Memory B cell (primary cell): ENCODE measurements around the gene P2RY1.
"Not testable (repeated sequence)": the region's sequence is repeated elsewhere in the genome, so short reads cannot be mapped to it uniquely, and the experiment has no call there.

Experiments used
- ATAC-seq: fragments of 150-1000 bp; cut with Tn5 transposase; 2 replicates; pipeline ENCODE4 v1.10.0; 2021; ENCODE audit warnings: low read depth, mild to moderate bottlenecking, moderate library complexity
- DNase-seq, 2 donors: peaks; one replicate each; pipeline ENCODE4 v3.0.0; 2022; ENCODE audit warnings: low spot score in 2 of 2
- H3K27ac Mint-ChIP-seq: one replicate; pipeline ENCODE4 v1.8.0; 2022; ENCODE audit warnings: mild to moderate bottlenecking, moderate library complexity, mixed read lengths
- H3K27me3 Mint-ChIP-seq: one replicate; pipeline ENCODE4 v1.8.0; 2022; ENCODE audit warnings: mixed read lengths
- H3K36me3 Mint-ChIP-seq: one replicate; pipeline ENCODE4 v1.8.0; 2022; ENCODE audit warnings: mild to moderate bottlenecking, mixed read lengths
- H3K4me1 Mint-ChIP-seq: one replicate; pipeline ENCODE4 v1.8.0; 2022; ENCODE audit warnings: mixed read lengths
- H3K4me3 Mint-ChIP-seq: one replicate; pipeline ENCODE4 v1.8.0; 2022; ENCODE audit warnings: mild to moderate bottlenecking, moderate library complexity, mixed read lengths
- H3K9me3 Mint-ChIP-seq: one replicate; pipeline ENCODE4 v1.8.0; 2022; ENCODE audit warnings: mixed read lengths

P2RY1 gene

DNA sequence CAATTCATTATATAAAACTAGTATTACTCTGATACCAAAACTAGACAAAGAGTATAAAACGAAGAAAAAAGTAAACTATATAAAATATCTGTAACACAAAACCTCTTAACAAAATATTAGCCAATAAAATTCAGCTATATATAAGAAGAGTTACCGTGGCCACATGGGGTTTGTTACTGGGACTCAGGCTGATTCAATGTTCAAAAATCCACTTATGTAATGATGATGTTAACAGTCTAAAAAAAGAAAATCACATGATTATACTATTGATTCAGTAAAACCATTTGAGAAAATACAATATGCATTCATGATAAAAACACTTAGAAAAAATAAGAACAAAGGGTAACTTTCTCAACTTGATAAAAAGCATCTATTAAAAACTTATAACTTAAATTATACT, 18.3 kb downstream of the P2RY1 start:
- Mint-ChIP-seq H3K9me3 (peaks cover 4% of the 10 kb centered on the region), H3K36me3 (no peaks in the 10 kb centered on the region), H3K27ac (no peak overlapping the region), H3K4me3 (no peak overlapping the region), H3K4me1 (no peaks in the 10 kb centered on the region), H3K27me3 (peaks cover 7% of the 10 kb centered on the region)
- ATAC-seq (no peak), DNase-seq (no peak)

DNA sequence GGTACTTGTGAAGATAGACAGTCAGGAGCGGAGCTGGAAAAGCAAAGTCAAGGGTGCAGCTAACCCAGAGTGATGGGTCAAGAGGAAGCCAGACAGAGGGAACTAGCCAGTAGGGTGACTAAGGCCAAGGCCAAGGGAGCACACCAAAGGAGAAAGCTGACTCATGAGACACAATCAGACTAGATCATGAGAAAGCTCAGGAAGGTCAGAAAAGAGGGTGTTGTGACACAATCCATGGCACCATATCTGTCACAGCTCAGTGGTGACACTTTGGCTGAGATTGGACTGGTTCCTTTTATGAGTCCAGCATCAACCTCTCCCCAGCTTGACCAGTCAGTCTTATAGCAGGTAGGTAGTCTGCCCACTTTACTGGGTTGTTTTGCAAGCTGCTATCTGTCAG, 22.2 kb downstream of the P2RY1 start:
- no peak overlapping the region for H3K4me3 Mint-ChIP-seq
- no peaks in the 10 kb centered on the region for H3K9me3 Mint-ChIP-seq
- no peaks in the 10 kb centered on the region for H3K4me1 Mint-ChIP-seq
- no peak overlapping the region for H3K27ac Mint-ChIP-seq
- H3K27me3 Mint-ChIP-seq = no peaks in the 10 kb centered on the region
- DNase-seq (no peak), ATAC-seq (no peak)
- no peaks in the 10 kb centered on the region for H3K36me3 Mint-ChIP-seq

DNA sequence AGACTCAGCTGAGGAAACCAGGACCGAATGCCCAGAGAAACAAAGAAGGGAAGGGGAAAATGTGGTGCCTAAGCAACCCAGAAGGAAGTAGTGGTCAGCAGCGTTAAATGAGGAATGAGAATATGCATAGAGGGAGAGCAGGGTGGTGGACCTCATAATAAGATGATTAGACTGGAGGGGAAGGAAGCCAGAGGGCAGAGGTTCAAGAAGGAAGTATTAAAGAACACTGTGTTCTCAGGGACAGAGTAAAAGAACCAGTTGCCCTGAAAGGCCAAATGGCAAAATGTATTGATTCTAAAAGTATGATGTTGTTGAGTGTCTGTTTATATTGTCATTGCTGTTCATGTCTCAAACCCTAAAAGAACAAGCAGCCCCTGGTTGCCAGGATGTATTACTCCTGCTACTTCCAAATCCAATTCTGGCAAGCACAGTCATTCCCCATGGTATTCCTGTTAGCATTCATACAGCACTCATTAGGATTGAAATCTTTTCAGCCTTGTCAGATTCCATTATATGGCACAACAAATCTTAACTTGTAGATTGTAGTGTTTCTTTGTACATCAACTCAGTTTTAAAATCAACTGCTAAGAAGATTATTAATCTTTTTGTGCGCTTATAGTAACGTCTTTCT, 23.4 kb downstream of the P2RY1 start:
- no peaks in the 10 kb centered on the region for H3K27me3 Mint-ChIP-seq
- no peaks in the 10 kb centered on the region for H3K4me1 Mint-ChIP-seq
- H3K27ac Mint-ChIP-seq = no peak overlapping the region
- ATAC-seq = no peak
- H3K9me3 Mint-ChIP-seq = no peaks in the 10 kb centered on the region
- H3K36me3 Mint-ChIP-seq = no peaks in the 10 kb centered on the region
- no peak overlapping the region for H3K4me3 Mint-ChIP-seq
- DNase-seq = no peak

DNA sequence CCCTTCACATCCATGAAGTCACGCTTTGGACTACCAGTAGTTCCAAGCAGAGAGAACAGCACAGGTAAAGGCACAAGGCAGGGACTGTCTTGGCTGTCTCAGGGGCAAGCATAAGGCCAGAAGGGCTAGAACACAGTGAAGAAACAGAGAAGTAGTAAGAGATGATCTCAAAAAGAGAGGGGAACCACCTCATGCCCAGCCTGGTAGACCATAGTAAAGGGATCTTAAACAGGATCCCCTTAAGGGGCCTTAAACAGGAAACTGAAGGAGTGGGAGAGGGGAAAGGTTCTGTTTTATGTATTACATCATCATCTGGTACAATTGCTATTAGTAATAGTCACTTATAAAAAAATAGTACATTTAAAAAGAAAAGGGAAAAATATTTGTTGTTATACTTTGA, 25.8 kb downstream of the P2RY1 start:
- DNase-seq = no peak
- Mint-ChIP-seq H3K4me1 (no peaks in the 10 kb centered on the region), H3K36me3 (no peaks in the 10 kb centered on the region), H3K9me3 (no peaks in the 10 kb centered on the region), H3K27me3 (no peaks in the 10 kb centered on the region), H3K27ac (no peak overlapping the region), H3K4me3 (no peak overlapping the region)
- ATAC-seq = no peak

DNA sequence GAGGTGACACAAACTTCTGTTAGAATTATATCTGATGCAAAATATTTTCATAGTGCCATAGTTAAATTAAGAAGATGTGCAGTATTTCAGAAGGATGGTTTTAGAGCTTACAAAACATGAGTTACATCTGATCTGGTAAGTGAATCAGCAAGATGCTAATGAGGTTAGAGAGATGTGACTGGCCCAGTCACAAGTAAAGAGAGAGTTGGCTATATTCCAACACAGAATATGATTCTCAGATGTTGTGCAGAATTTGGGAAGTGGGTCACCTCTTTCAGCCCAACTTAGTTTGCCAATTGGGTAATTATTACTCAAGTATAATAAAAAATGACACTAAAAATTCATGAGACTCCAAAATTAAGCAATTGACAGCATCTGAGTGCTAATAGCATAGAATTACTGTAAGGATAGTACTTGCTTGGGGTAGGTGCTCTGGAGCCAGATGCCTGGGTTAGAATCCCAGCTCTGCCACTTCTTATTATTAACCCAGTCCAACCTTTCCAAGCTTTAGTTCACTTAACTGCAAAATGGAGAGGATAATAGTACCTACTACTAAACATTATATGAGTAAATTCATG, 30.8 kb downstream of the P2RY1 start:
- DNase-seq = no peak
- Mint-ChIP-seq H3K4me1 (no peaks in the 10 kb centered on the region), H3K36me3 (no peaks in the 10 kb centered on the region), H3K4me3 (no peak overlapping the region), H3K9me3 (no peaks in the 10 kb centered on the region), H3K27ac (no peak overlapping the region), H3K27me3 (no peaks in the 10 kb centered on the region)
- ATAC-seq = no peak

DNA sequence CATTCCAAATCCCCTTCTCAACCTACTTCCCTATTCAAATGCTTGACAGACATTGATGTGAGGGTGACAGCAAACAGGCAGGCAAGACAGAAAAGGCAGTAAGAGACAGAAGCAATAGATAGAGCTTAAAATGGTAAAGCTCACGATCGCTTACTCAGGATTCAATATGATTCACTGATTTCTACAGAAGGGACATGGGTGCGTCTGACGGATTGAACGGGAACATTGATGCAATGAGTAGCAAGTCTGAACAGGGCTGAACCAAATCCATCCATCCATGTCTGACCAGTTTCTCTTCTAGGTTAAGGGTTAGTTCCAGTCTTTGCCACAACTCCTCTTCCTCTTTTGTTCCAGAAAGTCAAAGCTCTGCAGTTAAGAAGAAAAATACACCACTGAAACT, 35.1 kb downstream of the P2RY1 start:
- no peak overlapping the region for H3K27ac Mint-ChIP-seq
- H3K4me3 Mint-ChIP-seq = no peak overlapping the region
- no peaks in the 10 kb centered on the region for H3K4me1 Mint-ChIP-seq
- H3K36me3 Mint-ChIP-seq = no peaks in the 10 kb centered on the region
- DNase-seq (no peak), ATAC-seq (no peak)
- peaks cover 3% of the 10 kb centered on the region for H3K9me3 Mint-ChIP-seq
- peaks cover 7% of the 10 kb centered on the region for H3K27me3 Mint-ChIP-seq

DNA sequence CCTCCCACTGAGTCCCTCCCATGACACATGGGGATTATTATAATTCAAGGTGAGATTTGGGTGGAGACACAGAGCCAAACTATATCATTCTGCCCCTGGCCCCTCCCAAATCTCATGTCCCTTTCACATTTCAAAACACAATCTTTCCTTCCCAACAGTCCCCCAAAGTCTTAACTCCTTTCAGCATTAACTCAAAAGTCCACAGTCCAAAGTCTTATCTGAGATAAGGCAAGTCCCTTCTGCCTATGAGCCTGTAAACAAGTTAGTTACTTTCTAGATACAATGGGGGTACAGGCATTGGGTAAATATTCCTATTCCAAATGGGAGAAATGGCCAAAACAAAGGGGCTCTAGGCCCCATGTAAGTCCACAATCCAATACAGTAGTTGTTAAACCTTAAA, 38.4 kb downstream of the P2RY1 start:
- H3K36me3 Mint-ChIP-seq, H3K4me1 Mint-ChIP-seq, H3K9me3 Mint-ChIP-seq, H3K27ac Mint-ChIP-seq, H3K4me3 Mint-ChIP-seq, DNase-seq, ATAC-seq, H3K27me3 Mint-ChIP-seq: not testable (repeated sequence)

DNA sequence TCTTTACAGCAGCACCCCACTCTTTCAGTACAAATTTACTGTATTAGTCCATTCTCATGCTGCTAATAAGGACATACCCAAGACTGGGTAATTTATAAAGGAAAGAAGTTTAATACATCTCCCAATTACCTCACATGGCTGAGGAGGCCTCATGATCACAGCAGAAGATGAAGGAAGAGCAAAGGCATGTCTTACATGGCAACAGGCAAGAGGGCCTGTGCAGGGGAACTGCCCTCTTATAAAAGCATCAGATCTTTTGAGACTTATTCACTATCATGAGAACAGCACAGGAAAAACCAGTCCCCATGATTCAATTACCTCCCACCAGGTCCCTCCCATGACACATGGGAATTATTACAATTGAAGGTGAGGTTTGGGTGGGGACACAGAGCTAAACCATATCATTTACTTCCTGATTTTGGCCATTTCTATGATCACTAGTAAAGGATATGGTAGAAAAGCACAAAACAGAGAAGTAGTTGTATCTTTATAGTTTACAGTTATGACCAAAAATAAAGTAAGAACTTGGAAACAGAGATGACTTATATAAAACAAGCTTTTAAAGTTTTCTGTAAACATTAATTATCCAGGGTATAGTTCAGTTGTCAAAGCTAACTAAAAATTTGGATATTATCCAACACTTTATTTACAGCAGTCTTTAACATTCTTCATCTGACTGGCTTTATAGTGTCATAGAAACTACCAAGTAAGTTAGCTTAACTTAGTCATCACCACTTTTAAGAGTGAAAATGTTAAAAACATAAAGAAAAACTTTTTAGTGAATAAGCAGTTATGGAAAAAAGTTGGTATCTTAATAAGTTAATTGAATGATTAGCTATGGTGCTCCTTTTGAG, 40.2 kb downstream of the P2RY1 start:
- no peaks in the 10 kb centered on the region for H3K36me3 Mint-ChIP-seq
- no peaks in the 10 kb centered on the region for H3K4me1 Mint-ChIP-seq
- no peak overlapping the region for H3K4me3 Mint-ChIP-seq
- ATAC-seq = no peak
- H3K27ac Mint-ChIP-seq = no peak overlapping the region
- H3K27me3 Mint-ChIP-seq = peaks cover 12% of the 10 kb centered on the region
- DNase-seq = no peak
- H3K9me3 Mint-ChIP-seq = peaks cover 4% of the 10 kb centered on the region

DNA sequence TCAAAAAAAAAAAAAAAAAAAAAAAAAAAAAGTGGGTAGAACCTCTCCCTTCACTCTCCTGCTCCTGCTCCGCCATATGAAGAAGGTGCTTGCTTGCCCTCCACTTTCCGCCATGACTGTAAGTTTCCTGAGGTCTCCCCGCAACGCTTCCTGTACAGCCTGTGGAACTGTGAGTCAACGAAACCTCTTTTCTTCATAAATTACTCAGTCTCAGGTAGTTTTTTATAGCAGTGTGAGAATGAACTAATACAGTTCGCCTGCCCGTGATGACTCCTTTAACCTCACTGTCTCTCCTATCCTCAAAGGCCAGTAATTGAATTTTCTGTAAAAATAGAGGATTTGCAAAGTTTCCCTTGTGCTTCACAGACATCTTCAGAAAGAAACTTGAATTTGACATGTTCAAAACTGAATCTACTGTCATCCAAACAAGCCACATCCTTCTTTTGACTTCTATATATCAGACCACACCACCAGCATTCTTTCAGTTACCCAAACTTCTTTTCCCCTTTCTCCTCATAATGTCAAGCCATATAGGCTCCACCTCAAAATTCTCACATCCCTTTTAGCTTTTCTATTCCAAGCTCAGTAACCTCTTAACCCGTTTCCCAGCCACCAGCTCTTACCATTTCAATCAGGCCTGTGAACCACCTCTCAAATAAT, 44.3 kb downstream of the P2RY1 start:
- peaks cover 6% of the 10 kb centered on the region for H3K27me3 Mint-ChIP-seq
- no peaks in the 10 kb centered on the region for H3K36me3 Mint-ChIP-seq
- no peak overlapping the region for H3K27ac Mint-ChIP-seq
- ATAC-seq (no peak), DNase-seq (no peak)
- peaks cover 6% of the 10 kb centered on the region for H3K9me3 Mint-ChIP-seq
- H3K4me1 Mint-ChIP-seq = no peaks in the 10 kb centered on the region
- no peak overlapping the region for H3K4me3 Mint-ChIP-seq

DNA sequence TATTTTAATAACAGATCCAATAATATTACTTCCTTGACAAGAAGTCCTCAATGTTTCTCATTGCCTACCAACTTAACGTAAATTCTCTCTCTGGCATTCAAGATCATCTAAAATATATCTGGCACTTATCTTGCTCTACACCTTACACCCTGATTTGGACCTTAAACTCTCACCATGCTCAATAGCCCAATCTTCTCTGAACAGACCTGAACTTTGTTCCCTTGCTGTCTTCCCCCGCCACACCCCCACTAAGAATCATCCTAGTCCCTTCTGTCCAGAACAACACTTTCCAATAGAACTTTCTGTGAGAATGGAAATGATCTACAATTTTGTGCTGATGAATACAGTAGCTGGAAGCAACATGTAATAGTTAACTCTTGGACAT, 44.9 kb downstream of the P2RY1 start:
- no peak for DNase-seq
- Mint-ChIP-seq H3K27me3 (peaks cover 6% of the 10 kb centered on the region), H3K4me1 (no peaks in the 10 kb centered on the region), H3K9me3 (peaks cover 4% of the 10 kb centered on the region), H3K4me3 (no peak overlapping the region), H3K27ac (no peak overlapping the region), H3K36me3 (no peaks in the 10 kb centered on the region)
- ATAC-seq = no peak

DNA sequence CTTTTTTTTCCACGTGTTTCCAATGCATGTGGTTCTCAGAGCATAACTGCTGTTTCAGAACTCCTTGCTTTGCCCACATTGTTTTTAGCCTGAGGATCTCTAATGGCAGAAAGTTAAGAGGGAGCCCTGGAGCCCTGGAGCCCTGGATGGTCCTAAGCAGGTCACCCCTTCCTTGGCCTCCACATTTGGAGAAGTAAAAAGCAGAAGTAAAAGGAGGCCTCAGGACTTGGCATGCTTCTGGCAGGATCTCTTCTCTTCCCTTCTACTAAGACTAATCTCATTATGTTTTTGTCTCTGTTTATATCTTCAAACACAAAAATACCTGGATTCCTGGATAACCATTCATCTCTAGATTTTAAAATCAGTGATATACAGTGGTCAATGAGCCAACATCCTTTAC, 50.1 kb downstream of the P2RY1 start:
- Mint-ChIP-seq H3K27ac (no peak overlapping the region), H3K4me1 (no peaks in the 10 kb centered on the region), H3K4me3 (no peak overlapping the region), H3K36me3 (no peaks in the 10 kb centered on the region), H3K9me3 (peaks cover 1% of the 10 kb centered on the region), H3K27me3 (peaks cover 1% of the 10 kb centered on the region)
- DNase-seq (no peak), ATAC-seq (no peak)
